GM18909 (cell line): ENCODE data around the gene ACBD6.

Experiments used
- ATAC-seq: cut with Tn5 transposase; IDR thresholded peaks from one replicate; pipeline ENCODE4 v1.9.1; 2021; ENCODE audit warnings: mild to moderate bottlenecking; ENCODE audit not compliant: unreplicated experiment, poor library complexity

The ACBD6 gene

DNA sequence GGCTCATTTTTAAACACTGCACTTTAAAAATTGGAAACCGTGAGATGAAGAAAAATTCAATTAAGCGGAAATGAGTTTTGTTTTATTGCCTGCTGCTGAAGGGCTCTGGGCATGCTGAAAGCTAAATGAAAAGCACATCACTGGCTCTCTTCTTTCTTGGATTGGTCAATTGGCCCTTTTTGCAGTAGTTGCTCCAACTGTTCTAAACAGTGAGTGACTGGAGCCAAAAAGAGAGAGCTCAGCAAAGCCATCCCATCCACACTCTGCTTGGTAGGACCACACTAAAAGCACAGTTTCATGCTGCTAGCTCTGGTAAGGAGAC lies 224.2 kb downstream of the ACBD6 start:
- no peak for ATAC-seq

- ATAC-seq: no peak
Observed at GRCh38 chr1:180277476-180278193, 224.7 kb downstream of the ACBD6 start.

DNA sequence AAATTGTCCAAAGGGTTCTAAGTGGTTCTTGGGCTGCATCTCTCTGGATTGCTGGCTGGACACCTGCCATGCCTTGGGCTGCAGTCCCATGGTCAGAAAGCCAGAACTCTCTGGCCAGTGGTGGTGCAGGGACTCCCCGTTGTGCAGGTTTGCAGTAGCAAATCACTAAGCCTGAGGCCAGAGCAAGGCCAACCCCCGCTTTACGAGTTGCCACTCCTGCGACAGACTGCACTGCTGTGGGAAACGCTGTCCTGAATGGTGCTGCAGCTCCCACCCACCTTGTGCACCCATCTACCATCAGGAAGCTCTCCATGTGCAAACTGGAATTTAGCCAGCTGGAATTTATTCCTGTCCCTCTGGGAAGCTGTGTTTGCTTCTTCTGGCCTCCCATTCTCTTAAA lies 226.7 kb downstream of the ACBD6 start:
- no peak for ATAC-seq

DNA sequence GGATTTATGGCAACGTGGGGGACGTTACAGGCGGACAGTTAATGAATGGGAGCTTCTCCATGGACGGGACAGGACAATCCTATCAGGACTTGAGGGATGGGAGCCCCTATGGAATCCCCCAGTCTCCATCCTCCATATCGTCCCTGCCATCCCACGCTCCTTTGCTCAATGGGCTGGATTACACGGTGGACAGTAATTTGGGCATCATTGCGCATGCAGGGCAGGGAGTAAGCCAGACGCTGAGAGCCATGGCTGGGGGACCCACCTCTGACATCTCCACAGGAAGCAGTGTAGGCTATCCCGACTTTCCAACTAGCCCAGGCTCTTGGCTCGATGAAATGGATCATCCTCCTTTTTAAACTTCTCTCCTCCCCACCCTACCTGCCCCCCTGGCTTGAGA lies 228.2 kb downstream of the ACBD6 start:
- ATAC-seq: no peak

DNA sequence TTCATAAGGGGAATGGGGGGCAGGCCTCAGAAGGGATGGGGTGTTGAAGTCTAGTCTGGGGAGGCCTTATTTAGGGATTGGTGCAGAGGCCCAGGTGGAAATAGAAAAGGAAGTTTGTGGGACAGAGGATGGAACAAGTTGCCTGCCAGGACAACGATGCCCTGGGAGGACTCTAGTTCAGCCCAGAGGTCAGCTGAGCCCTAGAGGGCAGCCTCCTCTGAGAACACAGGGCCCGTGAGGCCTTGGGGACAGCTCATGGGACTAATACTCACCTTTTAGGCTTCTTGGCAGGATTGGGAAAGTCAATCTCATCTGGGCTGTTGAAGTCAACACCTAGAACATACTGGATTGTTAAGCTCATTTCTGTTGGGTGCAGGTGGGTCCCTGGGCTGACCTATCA lies 229.3 kb downstream of the ACBD6 start:
- no peak for ATAC-seq

DNA sequence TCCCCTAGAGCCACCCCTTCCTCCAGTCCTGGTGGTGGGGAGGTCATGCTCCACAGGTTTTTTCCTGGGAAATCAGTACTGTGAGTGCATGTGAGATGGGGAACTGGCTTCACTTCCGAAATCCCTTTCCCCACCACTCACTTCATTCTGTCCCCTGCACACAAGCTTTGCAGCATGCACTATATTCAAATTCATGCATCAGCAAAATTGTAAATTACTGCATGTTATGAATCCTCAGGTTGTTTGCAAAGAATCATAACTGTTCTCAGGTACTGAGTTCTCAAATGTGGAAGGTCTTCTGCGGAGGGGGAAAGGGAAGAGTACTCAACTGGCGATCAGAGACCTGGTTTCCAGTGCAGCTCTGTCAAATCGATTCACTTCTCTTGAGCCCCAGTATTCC lies 230.0 kb downstream of the ACBD6 start:
- ATAC-seq: no peak

DNA sequence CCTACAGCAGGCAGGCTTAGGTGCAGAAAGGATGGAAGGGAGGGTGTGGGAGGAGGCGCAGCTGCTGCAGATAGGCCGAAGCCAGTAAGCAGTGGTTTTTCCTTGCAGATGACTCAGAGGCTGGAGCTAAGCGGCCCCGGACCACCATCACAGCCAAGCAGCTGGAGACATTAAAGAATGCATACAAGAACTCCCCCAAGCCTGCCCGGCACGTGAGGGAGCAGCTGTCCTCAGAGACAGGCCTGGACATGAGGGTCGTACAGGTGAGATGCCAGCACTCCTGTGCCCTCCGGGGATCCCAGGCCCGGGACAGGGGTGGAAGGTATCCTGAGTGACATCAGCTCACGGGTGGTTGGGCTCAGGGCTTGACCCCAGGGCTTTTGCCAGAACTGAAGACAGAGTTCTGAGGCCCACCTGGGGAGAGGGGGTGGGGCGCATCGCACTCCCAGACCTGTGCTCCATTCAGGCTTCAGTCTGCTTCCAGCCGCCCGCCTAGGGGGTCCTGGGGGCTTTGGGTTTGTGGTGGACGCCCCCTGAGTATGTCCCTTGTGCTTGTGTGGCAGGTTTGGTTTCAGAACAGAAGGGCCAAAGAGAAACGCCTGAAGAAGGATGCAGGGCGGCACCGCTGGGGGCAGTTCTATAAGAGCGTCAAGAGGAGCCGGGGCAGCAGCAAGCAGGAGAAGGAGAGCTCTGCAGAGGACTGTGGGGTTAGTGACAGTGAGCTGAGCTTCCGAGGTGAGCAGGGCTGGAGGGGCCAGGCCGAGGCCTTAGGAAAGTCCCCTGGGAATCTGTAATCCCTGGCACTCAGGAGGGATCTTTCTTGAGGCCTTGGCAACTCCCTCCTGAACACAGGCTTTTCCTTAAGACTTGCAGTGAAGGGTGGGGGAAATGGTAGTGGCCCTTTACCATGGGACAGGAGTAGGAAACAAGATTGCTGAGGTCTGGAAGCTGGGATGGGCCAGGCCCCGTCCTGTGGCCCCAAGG lies 230.8 kb downstream of the ACBD6 start:
- ATAC-seq: no peak

DNA sequence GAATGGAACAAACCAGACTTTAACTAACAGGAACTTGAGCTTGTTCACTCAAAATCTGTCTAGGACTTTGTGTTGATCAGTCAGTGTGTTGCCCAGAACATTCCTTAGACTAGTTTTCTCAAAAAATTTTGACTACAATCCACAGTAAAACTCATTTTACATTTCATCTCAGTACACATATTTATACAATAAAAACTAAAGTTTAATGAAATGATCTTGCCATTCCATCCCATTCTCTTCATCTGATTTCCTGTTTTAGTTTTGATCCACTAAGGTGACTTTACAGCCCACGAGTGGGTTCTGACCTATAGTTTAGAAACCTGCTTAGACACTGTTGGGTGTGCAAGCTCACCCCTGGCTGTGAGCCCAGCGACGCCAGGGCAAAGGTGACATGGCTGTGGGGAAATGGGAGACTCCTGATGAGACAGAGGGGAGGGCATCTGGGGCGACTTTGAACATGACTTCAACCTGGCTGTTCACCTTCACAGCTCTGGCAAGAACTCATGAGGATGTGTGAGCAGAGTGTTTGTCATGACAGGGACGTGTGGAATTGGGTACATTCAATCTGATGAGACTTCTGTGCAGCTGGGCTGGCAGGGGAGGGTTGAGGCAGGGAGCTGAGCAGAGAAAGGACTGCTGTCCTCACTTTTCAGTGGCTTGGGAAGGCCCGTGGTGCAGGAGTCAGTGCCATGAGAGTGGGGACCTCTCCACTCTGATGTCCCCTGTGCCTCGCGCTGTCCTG lies 231.7 kb downstream of the ACBD6 start:
- no peak for ATAC-seq

- no peak for ATAC-seq
Observed at GRCh38 chr1:180269645-180270529, 232.5 kb downstream of the ACBD6 start.

DNA sequence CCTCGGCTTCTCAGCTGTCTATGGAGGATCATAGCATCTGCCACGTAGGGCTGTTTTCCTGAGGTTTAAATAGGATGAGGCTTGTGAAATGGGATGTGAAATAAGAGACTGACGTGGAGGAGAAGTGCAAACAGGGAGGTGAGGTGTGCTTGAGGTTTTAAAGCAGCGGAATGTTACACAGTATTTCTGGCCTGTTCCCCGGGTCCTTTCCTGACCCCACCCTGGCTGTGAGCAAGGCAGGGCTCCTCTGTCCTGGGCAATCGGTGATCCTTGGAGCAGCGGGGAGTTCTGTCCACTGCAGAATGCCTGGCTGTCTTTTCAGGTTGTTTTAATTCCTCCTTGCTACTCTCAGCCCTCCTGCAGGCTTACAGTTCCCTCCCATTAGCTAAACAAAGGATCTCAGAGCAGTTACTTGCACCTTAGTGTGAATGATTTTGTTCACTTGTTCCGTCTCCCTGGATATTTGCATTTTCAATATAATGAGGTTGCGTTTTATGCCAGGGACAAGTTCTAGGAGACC lies 233.8 kb downstream of the ACBD6 start:
- no peak for ATAC-seq

DNA sequence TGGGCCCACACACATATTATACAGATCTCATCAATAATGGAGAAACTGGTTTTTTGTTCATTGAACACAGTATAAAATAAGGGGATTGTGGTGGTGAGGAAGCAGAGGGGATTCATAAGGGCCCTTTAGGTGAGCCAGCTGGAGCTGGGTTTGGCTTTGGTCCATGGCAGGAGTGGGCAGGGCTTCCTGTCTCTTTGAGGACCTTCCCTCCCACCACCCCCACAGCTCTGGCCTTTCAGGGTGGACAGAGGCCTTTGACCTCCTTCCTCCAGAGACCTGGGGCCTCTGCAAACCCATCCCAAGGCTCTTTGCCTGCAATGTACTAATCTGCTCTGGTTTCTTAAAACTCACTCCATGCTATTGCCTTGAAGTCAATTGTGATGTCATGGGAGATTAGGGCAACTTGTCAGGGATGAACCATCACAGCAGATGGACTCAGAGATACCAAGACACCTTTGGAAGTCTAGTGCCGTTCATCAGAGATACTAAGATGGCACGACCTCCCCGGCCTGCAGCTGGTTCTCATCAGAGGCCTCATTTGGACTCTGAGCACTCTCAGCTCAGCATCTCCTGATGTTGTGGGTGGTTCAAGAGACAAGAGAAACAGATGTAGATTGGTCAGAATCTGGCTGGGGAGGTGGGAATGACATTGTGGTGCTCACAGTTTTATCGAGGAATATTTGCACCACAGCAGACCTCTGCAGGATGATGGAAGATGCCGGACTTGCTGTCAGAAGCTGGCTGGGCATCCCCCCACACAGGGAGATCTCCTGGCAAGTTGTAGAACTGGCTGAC lies 234.4 kb downstream of the ACBD6 start:
- ATAC-seq: no peak

DNA sequence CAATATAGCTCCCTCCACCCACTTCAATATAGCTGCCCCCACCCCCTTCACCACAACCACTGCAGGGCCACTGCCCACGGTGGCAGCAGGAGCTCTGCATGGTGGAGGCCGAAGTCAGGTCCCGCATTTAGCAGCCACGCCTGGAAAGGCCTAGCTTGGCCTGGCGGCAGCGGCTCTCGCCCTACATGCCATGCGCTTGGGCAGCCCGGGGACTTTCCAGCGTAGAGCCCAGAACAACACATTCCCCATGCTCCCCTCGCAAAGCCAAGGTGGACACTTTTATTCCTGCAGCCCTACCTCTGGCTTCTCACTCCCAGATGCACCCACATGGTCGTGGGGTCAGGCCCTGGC lies 235.2 kb downstream of the ACBD6 start:
- no peak for ATAC-seq

DNA sequence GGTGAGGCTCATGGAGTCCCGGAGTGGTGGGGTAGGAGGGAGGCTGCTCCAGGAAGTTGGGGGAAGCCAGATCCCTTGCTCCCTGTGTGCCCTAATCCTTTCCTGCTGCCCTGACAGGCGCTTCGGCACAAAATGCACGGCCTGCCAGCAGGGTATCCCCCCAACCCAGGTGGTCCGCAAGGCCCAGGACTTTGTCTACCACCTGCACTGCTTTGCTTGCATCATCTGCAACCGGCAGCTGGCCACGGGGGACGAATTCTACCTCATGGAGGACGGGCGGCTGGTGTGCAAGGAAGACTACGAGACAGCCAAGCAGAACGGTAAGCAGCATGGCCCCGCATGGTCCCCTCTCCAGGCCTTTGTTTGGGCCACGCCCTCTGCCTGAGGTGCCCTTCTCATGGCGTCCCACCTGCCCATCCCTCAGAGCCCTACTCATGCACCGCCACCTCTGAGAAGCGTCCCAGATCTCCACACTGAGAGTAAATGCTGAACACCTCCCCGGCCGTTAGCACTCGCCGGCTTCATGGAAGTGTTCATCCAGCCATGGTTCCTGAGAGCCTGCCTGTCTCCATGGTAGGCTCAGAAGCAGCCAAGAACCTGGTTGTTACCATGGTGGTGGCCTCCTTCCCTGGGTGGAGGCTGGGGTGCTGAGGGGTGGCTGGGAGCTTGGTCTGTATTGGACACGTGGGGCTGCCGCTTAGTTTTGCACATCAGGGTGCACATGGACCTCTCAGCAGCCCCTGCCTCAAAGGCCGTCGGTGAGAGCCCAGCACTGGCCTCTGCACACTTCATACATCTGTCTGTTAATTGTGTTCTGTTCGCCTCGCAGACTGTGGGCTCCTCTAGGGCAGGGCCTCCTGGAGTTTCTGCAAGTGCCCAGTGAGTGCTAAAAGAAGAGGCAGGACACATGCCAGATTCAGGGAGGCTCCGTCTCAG lies 235.8 kb downstream of the ACBD6 start:
- ATAC-seq: no peak

DNA sequence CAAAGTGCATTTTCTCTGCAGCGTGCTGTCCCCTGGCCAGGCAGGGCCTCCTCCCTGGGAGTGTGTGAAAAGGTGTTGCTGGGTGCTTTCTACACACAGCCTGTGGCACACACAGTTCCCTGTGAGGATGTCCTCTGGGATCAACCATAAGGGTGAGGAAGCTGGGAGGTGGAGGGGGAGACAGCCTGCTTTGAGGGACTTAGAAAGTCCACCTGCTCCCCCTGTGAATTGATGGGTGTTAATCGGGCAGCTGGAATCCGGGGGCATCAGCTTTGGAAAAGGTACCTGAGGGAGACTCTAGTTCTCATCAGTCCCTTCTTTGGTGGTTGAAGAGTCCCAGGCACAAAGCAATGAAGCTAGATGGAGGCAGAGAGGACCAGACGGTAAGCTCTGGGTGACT lies 236.5 kb downstream of the ACBD6 start:
- ATAC-seq: no peak

GRCh38 chr1:180265201-180265600 lies 237.2 kb downstream of the ACBD6 start:
- ATAC-seq: no peak

DNA sequence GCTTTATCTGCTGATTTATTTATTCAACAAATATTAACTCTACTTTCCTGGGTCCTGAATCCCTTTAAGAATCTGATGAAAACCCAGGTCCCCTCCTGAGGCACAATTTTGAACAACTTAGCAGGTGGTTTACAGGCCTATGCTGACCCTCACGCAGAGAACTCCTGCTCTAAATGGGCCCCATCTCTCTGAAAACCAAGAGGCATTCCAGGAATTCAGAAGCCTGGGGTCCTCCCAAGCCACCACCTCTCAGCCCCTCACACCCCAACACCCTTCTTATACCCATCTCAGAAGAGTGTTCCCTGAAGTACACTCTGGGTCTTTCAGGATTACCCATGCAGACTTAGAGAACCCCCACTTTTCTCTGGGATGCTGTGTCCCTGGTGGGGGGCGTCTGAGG lies 237.8 kb downstream of the ACBD6 start:
- no peak for ATAC-seq

DNA sequence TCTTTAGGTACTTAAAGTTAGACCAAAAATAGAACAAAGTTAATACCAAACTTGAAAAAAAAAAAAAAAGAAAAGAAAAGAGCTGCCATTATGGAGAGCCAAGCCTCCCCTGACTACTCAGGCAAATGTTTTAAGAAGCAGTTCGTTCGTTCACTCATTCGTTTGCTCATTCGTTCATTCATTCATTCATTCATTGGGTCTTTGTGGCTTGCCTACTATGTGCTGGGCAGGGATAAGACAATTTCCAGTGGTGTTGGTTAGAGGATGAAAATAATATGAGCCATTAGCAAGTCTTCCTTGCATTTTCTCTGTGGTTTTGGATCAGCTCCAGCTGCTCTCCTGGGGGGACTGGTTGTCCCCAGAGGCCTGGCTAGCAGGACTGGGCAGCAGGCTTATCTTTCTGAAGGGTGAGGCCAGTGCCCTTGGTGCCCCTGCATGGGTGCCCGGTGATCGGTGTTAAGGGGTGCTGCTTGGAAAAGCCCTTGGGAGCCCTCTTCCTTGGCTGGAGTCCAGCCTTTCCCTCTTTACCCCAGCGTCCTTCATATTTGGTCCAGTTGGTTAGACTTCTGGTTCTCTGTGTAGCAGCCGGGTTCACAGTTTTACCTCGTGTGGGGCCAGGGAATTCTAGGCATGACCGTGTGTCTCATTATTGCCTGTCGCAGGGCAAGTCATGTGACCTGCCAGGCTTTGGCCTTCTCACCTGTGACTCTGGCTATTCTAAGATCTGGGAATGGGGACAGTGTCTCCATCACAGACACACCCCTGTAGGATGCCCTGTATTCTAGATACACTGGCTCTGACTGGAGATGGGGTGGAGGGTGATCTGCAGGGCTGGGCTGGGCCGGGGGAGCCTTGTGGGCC lies 239.5 kb downstream of the ACBD6 start:
- no peak for ATAC-seq
